Measurements from ENCODE around the gene MGARP.
"Not testable (repeated sequence)": the region's sequence is repeated elsewhere in the genome, so short reads cannot be mapped to it uniquely, and the experiment has no call there.

MGARP gene

DNA sequence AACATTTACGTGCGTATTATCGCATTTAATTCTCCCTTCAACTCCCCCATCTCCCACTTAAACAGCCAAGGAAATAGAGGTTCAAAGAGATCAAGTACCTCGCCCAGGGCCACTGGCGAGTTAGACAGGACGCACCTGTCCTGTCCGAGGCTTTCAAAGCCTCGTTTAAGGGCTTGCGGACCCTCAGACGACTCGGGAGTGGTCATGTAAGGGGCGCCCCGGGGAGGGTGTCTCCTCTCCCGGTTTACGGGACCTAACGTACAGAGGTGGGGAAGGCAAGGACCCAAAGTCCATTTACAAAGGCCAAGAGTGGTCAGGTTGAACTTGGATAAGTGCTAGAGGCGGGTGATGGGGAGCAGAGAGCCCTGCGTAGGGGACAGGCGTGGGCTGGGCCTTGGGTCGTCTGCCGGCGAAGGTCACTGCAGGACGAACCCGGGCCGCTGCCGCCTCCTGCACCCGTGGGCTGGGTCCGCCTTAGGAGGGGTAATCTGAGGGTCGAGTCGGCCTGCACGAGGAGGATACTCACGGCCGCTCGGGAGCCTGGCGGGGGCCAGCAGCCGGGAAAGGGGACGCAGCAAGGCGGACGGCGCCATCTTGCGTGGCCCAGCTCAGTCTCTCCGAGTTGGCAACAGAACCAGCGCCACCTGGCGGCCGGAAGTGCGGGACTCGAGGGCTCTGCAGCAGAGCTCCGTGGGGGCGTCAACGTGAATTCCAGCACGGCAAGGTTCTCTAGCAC, 15.3 kb upstream of the MGARP start:
- DNase-seq = peak; percentile 99

DNA sequence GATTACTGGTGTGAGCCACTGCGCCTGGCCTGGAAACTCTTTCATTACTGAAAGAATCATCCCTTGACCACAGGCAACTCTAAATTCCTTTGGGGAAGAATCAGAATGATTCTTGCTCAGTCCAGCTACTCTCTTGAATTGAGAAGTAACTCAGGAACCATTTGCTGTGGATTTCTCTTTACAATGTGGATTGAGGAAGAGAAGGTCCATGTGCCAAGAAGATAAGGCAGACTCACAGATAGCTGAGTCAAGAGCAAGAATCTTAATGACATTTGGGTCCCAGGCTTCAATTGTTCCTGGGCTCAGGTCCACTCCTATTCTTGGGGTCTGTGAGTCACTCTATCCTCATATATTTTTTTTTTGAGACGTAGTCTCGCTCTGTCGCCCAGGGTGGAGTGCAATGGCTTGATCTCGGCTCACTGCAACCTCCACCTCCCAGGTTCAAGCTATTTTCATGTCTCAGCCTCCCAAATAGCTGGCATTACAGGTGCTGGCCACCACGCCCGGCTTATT, 6.2 kb upstream of the MGARP start:
- DNase-seq = no peak

GRCh38 chr4:139282721-139283075, 2.7 kb upstream of the MGARP start:
- DNase-seq = no peak

DNA sequence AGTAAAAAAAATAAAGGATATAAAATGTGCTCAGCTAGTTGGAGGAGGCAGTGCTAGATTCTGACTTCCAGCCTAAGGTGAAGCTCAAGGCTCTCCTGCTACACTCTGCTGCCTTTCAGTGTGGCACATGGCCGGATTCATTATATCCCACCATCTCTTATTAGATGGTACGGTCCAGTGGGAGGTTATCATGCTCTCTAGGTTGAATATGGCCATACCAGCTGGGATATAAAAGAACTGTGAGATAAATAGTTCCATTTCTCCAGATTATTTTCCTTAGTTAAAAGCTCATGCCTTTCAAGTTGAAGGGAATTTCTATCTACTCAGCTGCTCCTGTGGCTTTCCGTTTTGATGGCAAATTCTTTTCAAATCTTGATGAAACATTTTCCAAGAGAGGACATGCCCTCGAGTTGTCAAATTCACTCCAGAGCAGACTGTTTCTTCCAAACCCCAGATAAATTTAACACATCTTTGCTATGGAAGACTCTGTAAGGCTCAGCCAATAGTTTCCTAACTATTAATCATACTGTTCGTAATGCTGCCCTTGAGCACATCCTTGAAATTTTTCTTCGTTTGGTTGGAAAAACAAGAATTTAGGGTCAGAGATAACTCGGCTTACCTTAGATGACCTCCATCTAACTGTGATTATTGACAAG, 2.2 kb upstream of the MGARP start:
- no peak for DNase-seq

GRCh38 chr4:139278912-139279759, 889 bp downstream of the MGARP start:
- DNase-seq = no peak

DNA sequence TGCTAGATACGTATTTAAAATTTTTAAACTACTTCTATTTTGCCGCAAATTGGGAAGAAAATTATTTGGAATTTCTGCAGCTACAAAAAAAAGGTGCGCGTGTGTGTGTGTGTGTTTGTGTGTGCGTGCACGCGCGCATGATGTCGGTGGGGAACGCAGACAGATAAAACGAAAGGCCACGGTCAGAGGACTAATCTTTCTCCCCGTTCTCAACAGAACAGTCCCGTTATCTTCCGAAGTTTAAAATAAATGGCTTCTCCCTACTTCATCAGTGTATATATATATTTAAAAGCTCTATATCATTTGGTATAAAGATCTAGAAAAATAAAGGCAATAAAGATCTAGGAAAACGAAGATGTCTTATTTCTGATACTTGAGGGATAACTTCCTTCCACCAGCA, 1.5 kb downstream of the MGARP start:
- no peak for DNase-seq

- DNase-seq = no peak
Observed at GRCh38 chr4:139275281-139275735, 4.7 kb downstream of the MGARP start.

- no peak for DNase-seq
Observed at GRCh38 chr4:139274790-139275189, 5.2 kb downstream of the MGARP start.

DNA sequence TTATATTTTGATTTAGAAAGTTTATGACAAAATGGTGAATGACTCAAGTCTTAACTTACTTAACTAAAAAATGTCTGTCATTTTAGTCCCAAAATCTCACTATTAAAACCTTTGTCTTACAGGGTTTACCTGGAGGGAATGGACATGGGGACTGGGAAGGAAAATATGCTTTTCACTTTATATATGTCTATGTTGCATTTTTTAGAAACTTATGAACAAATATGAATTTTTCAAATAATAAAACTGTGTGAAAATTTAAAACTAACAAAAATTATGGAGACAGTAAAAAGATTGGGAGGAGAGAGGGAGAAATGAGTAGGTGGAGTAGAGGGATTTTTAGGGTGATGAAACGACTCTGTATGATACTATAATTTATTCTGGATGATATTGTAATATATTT, 6.2 kb downstream of the MGARP start:
- no peak for DNase-seq

DNA sequence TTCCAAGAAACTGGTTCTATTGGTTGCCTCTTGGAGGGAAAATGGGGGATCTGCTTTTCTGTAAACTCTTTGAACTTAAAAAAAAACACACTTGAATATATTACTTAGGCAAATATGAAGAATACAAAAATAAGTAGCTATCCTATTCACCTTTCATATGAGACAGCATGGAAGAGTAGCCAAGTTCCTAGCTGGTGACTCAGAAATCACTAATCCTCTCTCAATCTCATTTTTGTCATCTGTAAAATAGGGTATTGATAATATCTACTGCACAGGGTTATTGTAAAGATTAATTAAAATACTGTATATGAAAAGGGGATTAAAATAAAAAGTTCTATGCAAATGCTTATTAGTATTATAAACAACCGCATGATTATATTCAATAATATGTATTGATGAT, 12.7 kb downstream of the MGARP start:
- no peak for DNase-seq

- peak; percentile 52 for DNase-seq
Observed at GRCh38 chr4:139266583-139267257, 13.3 kb downstream of the MGARP start.

GRCh38 chr4:139266208-139266582, 13.8 kb downstream of the MGARP start:
- no peak for DNase-seq

- DNase-seq = no peak
Observed at GRCh38 chr4:139265654-139266053, 14.4 kb downstream of the MGARP start.

DNA sequence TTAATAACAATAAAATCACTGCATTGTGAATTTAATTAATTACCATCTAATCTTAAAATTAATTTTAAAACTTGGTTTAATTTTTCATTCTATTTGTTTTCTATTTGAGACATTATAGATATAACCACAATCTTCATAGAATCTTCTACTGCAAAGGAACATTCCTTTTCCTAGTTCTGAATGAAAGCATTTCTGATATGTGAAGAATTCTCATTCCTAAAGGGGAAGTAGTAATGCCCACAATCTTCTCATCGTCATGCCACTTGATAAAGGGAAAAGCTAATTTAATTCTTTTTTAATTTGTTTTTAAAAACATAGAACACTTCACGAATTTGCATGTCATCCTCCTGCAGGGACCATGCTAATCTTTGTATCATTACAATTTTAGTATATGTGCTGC, 23.7 kb downstream of the MGARP start:
- DNase-seq = no peak

GRCh38 chr4:139255581-139255980, 24.4 kb downstream of the MGARP start:
- not testable (repeated sequence) for DNase-seq

- no peak for DNase-seq
Observed at GRCh38 chr4:139253713-139254112, 26.3 kb downstream of the MGARP start.

DNA sequence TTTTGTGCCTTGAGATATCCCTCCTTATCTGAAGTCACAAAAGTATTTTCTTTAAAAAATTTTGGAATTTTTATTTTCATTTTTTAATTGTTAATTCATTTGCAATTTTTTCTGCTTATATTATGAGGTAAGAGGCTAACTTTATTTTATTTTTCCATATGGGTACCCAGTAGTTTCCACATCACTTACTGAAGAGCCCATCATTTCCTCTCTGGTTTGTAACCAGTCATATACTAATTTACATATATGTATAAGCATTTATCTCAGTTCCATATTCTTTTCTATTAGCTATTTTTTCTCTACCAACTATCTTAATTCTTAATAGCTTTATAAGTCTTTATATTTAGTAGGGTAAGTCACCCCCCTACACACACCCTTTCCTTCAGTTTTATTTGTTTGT, 27.0 kb downstream of the MGARP start:
- no peak for DNase-seq

GRCh38 chr4:139247700-139248238, 32.3 kb downstream of the MGARP start:
- no peak for DNase-seq

GRCh38 chr4:139247241-139247640, 32.8 kb downstream of the MGARP start:
- no peak for DNase-seq

- DNase-seq = no peak
Observed at GRCh38 chr4:139246166-139246565, 33.9 kb downstream of the MGARP start.

GRCh38 chr4:139245590-139245989, 34.4 kb downstream of the MGARP start:
- DNase-seq = no peak

- DNase-seq = no peak
Observed at GRCh38 chr4:139243448-139244365, 36.3 kb downstream of the MGARP start.

Data from activated T-cell treated with anti-CD3 and anti-CD28 coated beads, Interleukin-2, amount 50 U/mL, for 1 hour (primary cell).